Fibroblast of villous mesenchyme (primary cell): Measurements from ENCODE around the gene FAM227B. TPM values are rescaled to one million over a fixed set of nuclear protein-coding genes. Genes with fewer than 3 reads are reported as not detected.
"Not testable (repeated sequence)": the region's sequence is repeated elsewhere in the genome, so short reads cannot be mapped to it uniquely, and the experiment has no call there.

Experiments
- DNase-seq: peaks from one replicate; pipeline ENCODE4 v3.0.0-alpha.2; 2010; ENCODE audit warnings: low read depth
- H3K4me3 ChIP-seq: 2 replicates; pipeline ENCODE4 v1.5.1; 2011; ENCODE audit warnings: low read depth, mild to moderate bottlenecking, low read length
- CTCF ChIP-seq: IDR thresholded peaks from 2 replicates; pipeline ENCODE4 v1.5.1; 2012; ENCODE audit warnings: low read depth, mild to moderate bottlenecking, low read length; ENCODE audit not compliant: insufficient read depth
- total RNA-seq: library from RNA; depleted of rRNA; stranded (reverse); fragments of >200 nt; gene quantifications from 2 replicates; pipeline ENCODE4 v1.2.3, GENCODE V29; 2012

FAM227B gene
- total RNA-seq, 1 donor, result 4.3 TPM

GRCh38 chr15:49418811-49419210 lies 201.8 kb downstream of the FAM227B start:
- TF ChIP-seq CTCF, result no peak
- no peak for DNase-seq
- H3K4me3 ChIP-seq, result no peak overlapping the region

GRCh38 chr15:49415638-49416037 lies 205.0 kb downstream of the FAM227B start:
- TF ChIP-seq CTCF, result no peak
- peak; percentile 96 for DNase-seq
- no peak overlapping the region for H3K4me3 ChIP-seq

- no peak overlapping the region for H3K4me3 ChIP-seq
- no peak for TF ChIP-seq CTCF
- DNase-seq, result no peak
Measured at GRCh38 chr15:49415149-49415548, 205.5 kb downstream of the FAM227B start.

GRCh38 chr15:49412797-49413196 lies 207.8 kb downstream of the FAM227B start:
- TF ChIP-seq CTCF, result no peak
- no peak overlapping the region for H3K4me3 ChIP-seq
- no peak for DNase-seq

GRCh38 chr15:49410641-49411040 lies 210.0 kb downstream of the FAM227B start:
- no peak overlapping the region for H3K4me3 ChIP-seq
- no peak for DNase-seq
- TF ChIP-seq CTCF, result no peak

GRCh38 chr15:49406352-49407118 lies 214.1 kb downstream of the FAM227B start:
- no peak overlapping the region for H3K4me3 ChIP-seq
- DNase-seq, result no peak
- no peak for TF ChIP-seq CTCF

- DNase-seq, H3K4me3 ChIP-seq: not testable (repeated sequence)
Measured at GRCh38 chr15:49402515-49403296, 217.9 kb downstream of the FAM227B start.
